Lower leg skin (tissue), 4 donors: ENCODE results near the gene VAV2. TPM values are rescaled to one million over a fixed set of nuclear protein-coding genes. Genes with fewer than 3 reads are reported as not detected.

Experiments used
- DNase-seq, 2 donors: peaks; one replicate each; pipeline ENCODE4 v3.0.0-alpha.2; 2019; ENCODE audit warnings: low spot score in 2 of 2
- H3K4me3 ChIP-seq: fragments of 200-600 bp; sonication (generic); 2 replicates; pipeline ENCODE4 v1.5.1; 2017; ENCODE audit warnings: mild to moderate bottlenecking, low read depth; ENCODE audit not compliant: poor library complexity, severe bottlenecking
- CTCF ChIP-seq, 3 donors: fragments of 450-650 bp; IDR thresholded peaks; one replicate each; pipeline ENCODE4 v1.5.1; 2016; ENCODE audit warnings: antibody characterized with exemption in 3 of 3, mild to moderate bottlenecking in 3 of 3, moderate library complexity in 2 of 3
- POLR2A ChIP-seq, 2 donors: fragments of 450-650 bp; IDR thresholded peaks; one replicate each; pipeline ENCODE4 v1.6.1; 2016 to 2017; ENCODE audit warnings: antibody characterized with exemption in 2 of 2, mild to moderate bottlenecking in 1 of 2, moderate library complexity in 1 of 2
- WGBS, 2 donors: methylation state at CpG; one replicate each; pipeline ENCODE4 v1.1.5; 2018; 5-methylcytosine and 5-hydroxymethylcytosine counted together
- intact Hi-C: fragments of 100-400 bp; cut with DNase I; formaldehyde crosslinking; loops from one replicate; pipeline ENCODE4 v1.15.0; 2023; ENCODE audit warnings: low total_unique reads
- total RNA-seq, 4 donors: library from RNA; depleted of rRNA; stranded (reverse); fragments of >200 nt; gene quantifications; one replicate each; pipeline ENCODE4 v1.1.0, GENCODE V29; 2016

The VAV2 gene
- total RNA-seq, 4 donors from 2014 or later: 6.8 to 9.1 (median 7.5) TPM

DNA sequence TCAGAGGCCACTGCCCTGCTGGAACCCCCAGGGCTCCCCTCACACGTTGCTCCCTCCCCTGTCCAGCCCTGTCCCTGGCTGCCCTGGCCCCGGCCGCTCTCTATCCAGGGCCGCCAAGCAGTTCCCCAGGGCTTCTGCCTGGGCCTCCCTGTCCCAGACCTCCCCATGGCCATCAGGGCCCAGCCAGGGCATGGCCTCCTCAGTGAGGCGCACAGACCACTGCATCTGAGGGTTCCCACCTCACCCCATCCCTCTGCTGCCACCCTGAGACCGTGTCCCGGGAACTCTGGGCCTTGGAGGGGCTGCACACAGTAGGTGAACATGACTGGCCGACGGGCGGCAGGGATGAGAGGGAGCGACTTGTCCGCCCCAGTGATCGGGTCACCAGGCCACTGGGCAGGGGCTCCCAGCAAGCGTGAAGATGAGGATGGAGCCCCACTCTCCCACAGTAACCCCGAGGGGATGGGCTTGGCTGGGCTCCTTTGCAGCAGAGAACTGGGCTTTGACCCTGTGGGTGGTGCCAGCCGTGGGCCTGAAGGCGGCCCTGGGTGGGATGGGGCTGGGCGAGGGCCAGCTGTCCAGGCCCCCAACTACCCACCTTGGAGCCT lies 145.5 kb downstream of the VAV2 start:
- 93 to 94% methylated on average over 17 to 18 of the region's 18 CpGs for WGBS, 2 donors
- DNase-seq: no peak
- TF ChIP-seq POLR2A (IDR thresholded peaks at IDR 0.05) (no peak), CTCF (IDR thresholded peaks at IDR 0.05) (no peak)
- intact Hi-C loops: no loop called here
- H3K4me3 ChIP-seq: no peak overlapping the region

- DNase-seq: peak; percentile 49 to 93
- TF ChIP-seq POLR2A (IDR thresholded peaks at IDR 0.05) (no peak), CTCF (IDR thresholded peaks at IDR 0.05) (no peak)
- WGBS, 2 donors: 30 to 63% methylated on average over 7 of the region's 7 CpGs
- intact Hi-C loops: no loop called here
- no peak overlapping the region for H3K4me3 ChIP-seq
Observed at GRCh38 chr9:133845440-133845839, 146.7 kb downstream of the VAV2 start.

DNA sequence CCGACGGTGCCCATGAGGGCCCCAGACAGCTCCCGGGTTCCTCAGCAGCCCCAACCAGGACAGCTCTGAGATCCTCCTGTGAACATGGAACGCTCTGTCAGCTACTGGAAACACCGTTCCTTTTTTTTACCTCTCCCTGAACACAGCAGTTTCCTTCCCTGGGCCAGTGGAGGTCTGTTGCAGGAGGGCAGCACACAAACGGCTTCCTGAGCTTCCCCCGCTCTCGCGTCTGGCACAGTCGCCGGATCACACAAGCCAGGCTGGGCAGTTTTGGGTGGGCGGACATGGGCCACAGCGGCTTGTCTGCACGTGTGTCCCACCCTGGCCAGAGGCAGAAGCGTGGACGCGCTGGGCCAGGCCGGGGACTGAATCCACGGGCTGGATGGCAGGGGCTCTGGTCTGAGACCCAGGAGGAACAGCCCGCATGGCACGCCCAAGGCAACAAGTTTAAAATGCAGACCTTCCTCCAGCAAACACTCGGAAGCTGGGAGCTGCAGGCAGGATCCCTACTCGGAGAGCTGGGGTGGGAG lies 147.2 kb downstream of the VAV2 start:
- intact Hi-C loops: no loop called here
- TF ChIP-seq POLR2A (IDR thresholded peaks at IDR 0.05): no peak
- TF ChIP-seq CTCF (IDR thresholded peaks at IDR 0.05): no peak
- DNase-seq: no peak
- 72 to 77% methylated on average over 15 to 22 of the region's 23 CpGs for WGBS, 2 donors
- H3K4me3 ChIP-seq: no peak overlapping the region

- 80 to 95% methylated on average over 5 to 7 of the region's 7 CpGs for WGBS, 2 donors
Observed at GRCh38 chr9:133844398-133844784, 147.7 kb downstream of the VAV2 start.

DNA sequence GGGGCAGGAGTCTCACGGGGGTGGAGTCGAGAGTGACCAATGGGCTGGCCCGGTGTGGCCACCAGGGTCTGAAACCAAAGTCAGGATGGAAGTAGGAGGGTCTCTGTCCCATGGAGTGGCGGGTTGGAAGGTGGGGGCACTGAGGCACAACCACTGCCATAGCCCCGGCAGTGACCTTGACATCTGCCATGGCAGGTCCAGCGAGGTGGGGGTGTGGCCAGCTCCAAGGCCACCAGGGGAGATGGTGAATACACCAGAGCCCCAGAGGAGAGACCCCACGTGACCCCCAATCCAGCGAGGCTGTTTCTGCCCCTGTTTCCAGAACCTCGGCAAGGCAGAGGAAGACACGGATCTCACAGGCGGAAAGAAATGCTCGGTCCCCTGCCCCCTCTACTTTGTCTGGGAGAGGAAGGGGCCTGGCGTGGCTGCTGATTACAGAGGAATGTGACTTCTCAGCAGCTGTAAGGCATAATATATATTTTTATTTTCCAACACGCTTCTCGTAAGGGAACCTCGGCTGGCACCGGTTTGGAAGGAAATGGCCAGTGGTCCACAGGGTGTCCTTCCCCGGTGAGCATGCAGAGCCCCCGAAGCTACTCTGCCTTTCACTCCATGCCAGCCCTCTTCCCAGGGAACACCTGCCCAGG lies 148.2 kb downstream of the VAV2 start:
- no peak overlapping the region for H3K4me3 ChIP-seq
- TF ChIP-seq CTCF (IDR thresholded peaks at IDR 0.05) (no peak), POLR2A (IDR thresholded peaks at IDR 0.05) (no peak)
- intact Hi-C loops: no loop called here
- no peak for DNase-seq
- 89 to 90% methylated on average over 19 of the region's 19 CpGs for WGBS, 2 donors

More at GRCh38 chr9:133844398-133844784, 147.7 kb downstream of the VAV2 start:
- DNase-seq: no peak
- H3K4me3 ChIP-seq: no peak overlapping the region
- TF ChIP-seq CTCF (IDR thresholded peaks at IDR 0.05) (no peak), POLR2A (IDR thresholded peaks at IDR 0.05) (no peak)
- intact Hi-C loops: no loop called here
